ENCODE results near the gene RAB8A.

RAB8A gene

GRCh38 chr19:16111160-16111908 is at the start of gene RAB8A:
Gene RAB8A (plus strand): TSS chr19:16111889. CDS start chr19:16111902, 13 bp downstream.
- peak; percentile 96 for DNase-seq (ENCODE audit: low spot score)

GRCh38 chr19:16061943-16062342 is 49.7 kb upstream of the RAB8A start:
- no peak for DNase-seq (ENCODE audit: low spot score)

GRCh38 chr19:16062789-16063188 is 48.9 kb upstream of the RAB8A start:
- DNase-seq (ENCODE audit: low spot score) = peak; percentile 66

- DNase-seq (ENCODE audit: low spot score) = no peak
Measured at GRCh38 chr19:16064209-16064889, 47.3 kb upstream of the RAB8A start.

GRCh38 chr19:16066611-16067104 is 45.0 kb upstream of the RAB8A start:
- peak; percentile 86 for DNase-seq (ENCODE audit: low spot score)

- DNase-seq (ENCODE audit: low spot score) = no peak
Measured at GRCh38 chr19:16067205-16067938, 44.3 kb upstream of the RAB8A start.

GRCh38 chr19:16068696-16069259 is 42.9 kb upstream of the RAB8A start:
- no peak for DNase-seq (ENCODE audit: low spot score)

- no peak for DNase-seq (ENCODE audit: low spot score)
Measured at GRCh38 chr19:16069813-16070365, 41.8 kb upstream of the RAB8A start.

- no peak for DNase-seq (ENCODE audit: low spot score)
Measured at GRCh38 chr19:16070366-16070990, 41.2 kb upstream of the RAB8A start.

GRCh38 chr19:16071072-16071691 is 40.5 kb upstream of the RAB8A start:
- DNase-seq (ENCODE audit: low spot score) = no peak

GRCh38 chr19:16073481-16073880 is 38.2 kb upstream of the RAB8A start:
- no peak for DNase-seq (ENCODE audit: low spot score)

GRCh38 chr19:16073988-16074387 is 37.7 kb upstream of the RAB8A start:
- no peak for DNase-seq (ENCODE audit: low spot score)

- no peak for DNase-seq (ENCODE audit: low spot score)
Measured at GRCh38 chr19:16074488-16075365, 37.0 kb upstream of the RAB8A start.

GRCh38 chr19:16075430-16076153 is 36.1 kb upstream of the RAB8A start:
- DNase-seq (ENCODE audit: low spot score) = no peak

- peak; percentile 78 for DNase-seq (ENCODE audit: low spot score)
Measured at GRCh38 chr19:16076154-16076957, 35.3 kb upstream of the RAB8A start, which contains the start of gene TPM4. Gene TPM4 (plus strand): TSS chr19:16076495. CDS start chr19:16076566, 71 bp downstream.

- DNase-seq (ENCODE audit: low spot score) = no peak
Measured at GRCh38 chr19:16076958-16077611, 34.6 kb upstream of the RAB8A start.

GRCh38 chr19:16077984-16078758 is 33.5 kb upstream of the RAB8A start:
- DNase-seq (ENCODE audit: low spot score) = no peak

All from HuH-7 (cell line).